Measurements from ENCODE around the gene SYNGR1.
A peak's percentile ranks its signal among the peaks of the same experiment; 100 is the strongest.

- TF ChIP-seq CTCF (IDR thresholded peaks at IDR 0.05): peak; percentile 58
- no peak for TF ChIP-seq EZH2 (IDR thresholded peaks at IDR 0.05)
- TF ChIP-seq EZH2phosphoT487 (IDR thresholded peaks at IDR 0.05): no peak
Measured at GRCh38 chr22:39306456-39307361, 43.1 kb upstream of the SYNGR1 start.
